ENCODE data around the gene FCRL6.

FCRL6 gene

DNA sequence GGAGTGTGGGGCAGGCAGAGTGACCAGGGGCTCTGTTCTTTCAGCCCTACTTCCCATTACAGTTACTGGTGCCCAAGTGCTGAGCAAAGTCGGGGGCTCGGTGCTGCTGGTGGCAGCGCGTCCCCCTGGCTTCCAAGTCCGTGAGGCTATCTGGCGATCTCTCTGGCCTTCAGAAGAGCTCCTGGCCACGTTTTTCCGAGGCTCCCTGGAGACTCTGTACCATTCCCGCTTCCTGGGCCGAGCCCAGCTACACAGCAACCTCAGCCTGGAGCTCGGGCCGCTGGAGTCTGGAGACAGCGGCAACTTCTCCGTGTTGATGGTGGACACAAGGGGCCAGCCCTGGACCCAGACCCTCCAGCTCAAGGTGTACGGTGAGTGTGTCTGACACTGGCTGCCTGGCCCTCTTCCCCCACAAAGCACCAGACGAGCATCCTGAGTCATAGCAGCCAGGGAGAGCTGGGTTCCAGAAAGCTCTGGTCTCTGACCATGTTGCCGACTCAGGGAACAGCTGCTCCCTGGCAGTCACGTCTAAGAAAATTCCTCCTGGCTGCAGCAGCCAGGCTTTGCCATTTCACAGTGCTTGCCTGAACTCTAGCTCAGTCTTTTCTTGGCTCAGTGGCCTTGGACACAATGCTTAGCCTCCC is 27.8 kb downstream of the FCRL6 start:
- Histone ChIP-seq H3K9me2 (replicated peaks; ENCODE audit: insufficient read depth, low read length) (no peaks in the 10 kb centered on the region), H3K9ac (ENCODE audit: low read length) (no peak overlapping the region), H3K4me2 (ENCODE audit: low read depth, low read length, poor library complexity, severe bottlenecking) (no peak overlapping the region), H4K20me1 (ENCODE audit: low read depth, low read length) (no peaks in the 10 kb centered on the region), H3K9me3 (ENCODE audit: insufficient read depth, low read length) (no peaks in the 10 kb centered on the region), H2AFZ (ENCODE audit: low read depth, low read length, severe bottlenecking) (no peak overlapping the region), H3F3A (ENCODE audit: insufficient read depth) (no peaks in the 10 kb centered on the region), H3K4me3 (ENCODE audit: insufficient read depth, low read length, poor library complexity, severe bottlenecking) (no peak overlapping the region), H3K27ac (ENCODE audit: low read depth, low read length) (no peak overlapping the region), H3K27me3 (ENCODE audit: low read length) (no peaks in the 10 kb centered on the region), H3K79me2 (ENCODE audit: insufficient read depth, low read length) (no peaks in the 10 kb centered on the region), H3K36me3 (ENCODE audit: low read length) (no peaks in the 10 kb centered on the region)
- TF ChIP-seq, protein P1, sequence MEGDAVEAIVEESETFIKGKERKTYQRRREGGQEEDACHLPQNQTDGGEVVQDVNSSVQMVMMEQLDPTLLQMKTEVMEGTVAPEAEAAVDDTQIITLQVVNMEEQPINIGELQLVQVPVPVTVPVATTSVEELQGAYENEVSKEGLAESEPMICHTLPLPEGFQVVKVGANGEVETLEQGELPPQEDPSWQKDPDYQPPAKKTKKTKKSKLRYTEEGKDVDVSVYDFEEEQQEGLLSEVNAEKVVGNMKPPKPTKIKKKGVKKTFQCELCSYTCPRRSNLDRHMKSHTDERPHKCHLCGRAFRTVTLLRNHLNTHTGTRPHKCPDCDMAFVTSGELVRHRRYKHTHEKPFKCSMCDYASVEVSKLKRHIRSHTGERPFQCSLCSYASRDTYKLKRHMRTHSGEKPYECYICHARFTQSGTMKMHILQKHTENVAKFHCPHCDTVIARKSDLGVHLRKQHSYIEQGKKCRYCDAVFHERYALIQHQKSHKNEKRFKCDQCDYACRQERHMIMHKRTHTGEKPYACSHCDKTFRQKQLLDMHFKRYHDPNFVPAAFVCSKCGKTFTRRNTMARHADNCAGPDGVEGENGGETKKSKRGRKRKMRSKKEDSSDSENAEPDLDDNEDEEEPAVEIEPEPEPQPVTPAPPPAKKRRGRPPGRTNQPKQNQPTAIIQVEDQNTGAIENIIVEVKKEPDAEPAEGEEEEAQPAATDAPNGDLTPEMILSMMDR (IDR thresholded peaks at IDR 0.05; ENCODE audit: insufficient read depth, low read length, poor library complexity, severe bottlenecking): no peak
- no peak for TF ChIP-seq EZH2phosphoT487 (conservative IDR thresholded peaks at IDR 0.05; ENCODE audit: low read length)

DNA sequence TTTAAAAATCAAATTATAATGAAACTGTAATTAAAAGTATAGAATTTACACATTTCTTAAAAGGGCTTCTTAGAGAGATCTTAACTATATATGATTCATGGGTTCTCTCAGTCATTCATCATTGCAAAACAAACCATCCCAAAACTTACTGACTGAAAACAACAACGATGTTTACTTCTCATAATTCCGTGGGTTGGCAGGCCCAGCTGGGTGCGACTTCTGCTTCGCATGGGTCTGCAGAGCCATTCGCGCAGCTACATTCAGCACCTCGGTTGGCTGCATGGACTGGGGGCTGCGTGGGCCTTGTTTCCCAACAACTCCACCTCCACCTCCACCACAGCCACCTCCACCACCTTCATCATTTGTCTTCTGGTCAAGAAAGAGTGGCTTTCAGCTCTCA is 28.6 kb downstream of the FCRL6 start:
- Histone ChIP-seq H3K27ac (ENCODE audit: low read depth, low read length) (no peak overlapping the region), H2AFZ (ENCODE audit: low read depth, low read length, severe bottlenecking) (no peak overlapping the region), H3K9me2 (replicated peaks; ENCODE audit: insufficient read depth, low read length) (no peaks in the 10 kb centered on the region), H3K9ac (ENCODE audit: low read length) (no peak overlapping the region), H4K20me1 (ENCODE audit: low read depth, low read length) (no peaks in the 10 kb centered on the region), H3K4me3 (ENCODE audit: insufficient read depth, low read length, poor library complexity, severe bottlenecking) (no peak overlapping the region), H3K27me3 (ENCODE audit: low read length) (no peaks in the 10 kb centered on the region), H3K4me2 (ENCODE audit: low read depth, low read length, poor library complexity, severe bottlenecking) (no peak overlapping the region), H3K9me3 (ENCODE audit: insufficient read depth, low read length) (no peaks in the 10 kb centered on the region), H3K36me3 (ENCODE audit: low read length) (no peaks in the 10 kb centered on the region), H3K79me2 (ENCODE audit: insufficient read depth, low read length) (no peaks in the 10 kb centered on the region), H3F3A (ENCODE audit: insufficient read depth) (no peaks in the 10 kb centered on the region)
- TF ChIP-seq, protein P1 (IDR thresholded peaks at IDR 0.05; ENCODE audit: insufficient read depth, low read length, poor library complexity, severe bottlenecking): no peak
- no peak for TF ChIP-seq EZH2phosphoT487 (conservative IDR thresholded peaks at IDR 0.05; ENCODE audit: low read length)

DNA sequence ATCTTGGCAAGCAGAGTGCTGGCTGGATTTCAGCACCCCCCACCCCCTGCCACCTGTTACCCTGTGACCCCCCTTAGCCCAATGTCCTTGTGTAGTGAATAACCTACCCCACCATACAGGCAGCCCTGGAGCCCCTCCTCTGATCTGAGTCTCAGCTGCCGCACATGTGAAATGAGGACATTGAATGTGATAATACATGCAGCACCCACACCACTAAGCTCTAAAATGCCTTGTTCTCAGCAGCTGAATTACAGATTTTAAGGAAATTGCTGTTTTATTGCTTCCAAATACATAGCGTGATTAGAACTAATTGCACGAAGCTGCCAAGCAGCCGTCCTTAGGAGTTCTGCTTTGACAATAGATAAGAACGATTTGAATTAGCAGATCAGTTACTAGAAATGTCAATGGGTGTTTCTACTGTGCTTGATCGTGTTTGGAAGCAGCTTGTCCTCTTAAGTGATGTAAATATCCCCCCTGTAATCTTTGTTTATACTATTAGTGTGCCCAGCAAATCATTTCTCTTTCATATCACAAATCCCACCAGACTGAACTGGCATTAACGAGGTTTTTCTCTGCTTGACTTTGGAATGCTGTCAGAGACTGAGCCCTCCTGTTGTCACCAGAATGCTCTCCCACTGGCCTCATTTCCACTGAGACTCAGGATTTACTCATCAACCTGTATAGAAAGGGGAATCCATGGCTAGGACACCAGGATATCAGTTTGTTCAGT is 29.4 kb downstream of the FCRL6 start:
- no peaks in the 10 kb centered on the region for H3F3A ChIP-seq (ENCODE audit: insufficient read depth)
- no peak overlapping the region for H3K27ac ChIP-seq (ENCODE audit: low read depth, low read length)
- H3K27me3 ChIP-seq (ENCODE audit: low read length): no peaks in the 10 kb centered on the region
- no peaks in the 10 kb centered on the region for H3K36me3 ChIP-seq (ENCODE audit: low read length)
- no peak overlapping the region for H3K9ac ChIP-seq (ENCODE audit: low read length)
- H3K4me3 ChIP-seq (ENCODE audit: insufficient read depth, low read length, poor library complexity, severe bottlenecking): no peak overlapping the region
- no peaks in the 10 kb centered on the region for H4K20me1 ChIP-seq (ENCODE audit: low read depth, low read length)
- H3K9me2 ChIP-seq (replicated peaks; ENCODE audit: insufficient read depth, low read length): no peaks in the 10 kb centered on the region
- no peaks in the 10 kb centered on the region for H3K9me3 ChIP-seq (ENCODE audit: insufficient read depth, low read length)
- H3K79me2 ChIP-seq (ENCODE audit: insufficient read depth, low read length): no peaks in the 10 kb centered on the region
- TF ChIP-seq EZH2phosphoT487 (conservative IDR thresholded peaks at IDR 0.05; ENCODE audit: low read length): no peak
- TF ChIP-seq, protein P1 (IDR thresholded peaks at IDR 0.05; ENCODE audit: insufficient read depth, low read length, poor library complexity, severe bottlenecking): no peak
- no peak overlapping the region for H2AFZ ChIP-seq (ENCODE audit: low read depth, low read length, severe bottlenecking)
- H3K4me2 ChIP-seq (ENCODE audit: low read depth, low read length, poor library complexity, severe bottlenecking): no peak overlapping the region
